Measurements from ENCODE around the gene KIF21B. TPM values are rescaled to one million over a fixed set of nuclear protein-coding genes. Genes with fewer than 3 reads are reported as not detected.

Gene KIF21B
- total RNA-seq, 6 experiments from 2014 or later, result 0.75 to 4.4 (median 1.4) TPM

DNA sequence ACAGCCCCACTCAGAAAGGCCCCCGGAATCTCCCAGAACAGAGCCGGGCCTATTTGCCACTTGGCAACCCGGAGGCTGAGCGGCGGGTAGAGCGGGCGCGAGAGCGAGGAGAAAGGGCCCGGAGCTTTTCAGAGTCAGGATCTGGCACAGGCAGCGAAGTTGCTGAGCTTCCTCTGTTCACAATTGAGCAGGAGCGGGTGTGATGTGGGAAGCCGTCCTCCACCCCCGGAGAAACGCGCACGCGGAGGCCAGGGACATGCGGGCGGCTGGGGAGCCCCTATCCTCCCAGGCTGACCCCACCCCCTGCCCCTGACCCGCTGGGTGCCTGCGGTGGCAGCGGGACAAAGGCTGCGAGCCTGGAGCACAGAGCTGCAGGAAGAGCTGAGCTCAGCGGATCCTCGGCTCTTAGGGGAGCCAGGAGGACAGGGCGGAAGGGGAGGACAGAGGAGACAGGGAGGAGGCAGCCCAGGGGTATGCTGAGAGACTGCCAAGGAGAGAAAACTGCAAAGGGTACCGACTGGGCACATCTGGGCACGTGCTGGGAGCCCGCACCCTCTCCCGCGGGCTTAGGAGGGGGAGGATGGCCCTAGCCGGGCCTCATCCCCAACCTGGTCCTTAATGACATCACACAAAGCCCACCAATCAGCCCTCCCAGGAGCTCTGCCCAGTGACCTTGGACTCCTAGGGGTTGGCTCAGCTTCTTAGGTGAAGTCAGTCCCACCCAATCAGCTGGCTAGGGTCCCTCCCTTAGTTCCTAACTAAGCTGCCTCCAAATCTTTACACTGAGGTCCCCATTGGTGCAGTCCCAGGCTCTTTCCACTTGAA is 9.3 kb downstream of the KIF21B start:
- H3K9me3 ChIP-seq, result no peaks in the 10 kb centered on the region
- ATAC-seq, result peak; percentile 20 to 45 (median 36)
- 53% methylated on average over 5 of the region's 33 CpGs for WGBS (ENCODE audit: insufficient coverage, low coverage, low lambda C conversion rate, missing lambda C conversion rate)
- no peak overlapping the region for H3K27ac ChIP-seq
- H3K27me3 ChIP-seq, result no peaks in the 10 kb centered on the region
- intact Hi-C loops (cut with DNase I), result no loop called here
- TF ChIP-seq, protein P1, sequence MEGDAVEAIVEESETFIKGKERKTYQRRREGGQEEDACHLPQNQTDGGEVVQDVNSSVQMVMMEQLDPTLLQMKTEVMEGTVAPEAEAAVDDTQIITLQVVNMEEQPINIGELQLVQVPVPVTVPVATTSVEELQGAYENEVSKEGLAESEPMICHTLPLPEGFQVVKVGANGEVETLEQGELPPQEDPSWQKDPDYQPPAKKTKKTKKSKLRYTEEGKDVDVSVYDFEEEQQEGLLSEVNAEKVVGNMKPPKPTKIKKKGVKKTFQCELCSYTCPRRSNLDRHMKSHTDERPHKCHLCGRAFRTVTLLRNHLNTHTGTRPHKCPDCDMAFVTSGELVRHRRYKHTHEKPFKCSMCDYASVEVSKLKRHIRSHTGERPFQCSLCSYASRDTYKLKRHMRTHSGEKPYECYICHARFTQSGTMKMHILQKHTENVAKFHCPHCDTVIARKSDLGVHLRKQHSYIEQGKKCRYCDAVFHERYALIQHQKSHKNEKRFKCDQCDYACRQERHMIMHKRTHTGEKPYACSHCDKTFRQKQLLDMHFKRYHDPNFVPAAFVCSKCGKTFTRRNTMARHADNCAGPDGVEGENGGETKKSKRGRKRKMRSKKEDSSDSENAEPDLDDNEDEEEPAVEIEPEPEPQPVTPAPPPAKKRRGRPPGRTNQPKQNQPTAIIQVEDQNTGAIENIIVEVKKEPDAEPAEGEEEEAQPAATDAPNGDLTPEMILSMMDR (IDR thresholded peaks at IDR 0.05), result no peak
- TF ChIP-seq POLR2A (IDR thresholded peaks at IDR 0.05), result no peak
- DNase-seq, result no peak
- H3K4me1 ChIP-seq, result peaks cover 0 to 9% (median 0%) of the 10 kb centered on the region in 4 donors
- no peak overlapping the region for H3K4me3 ChIP-seq
- no peaks in the 10 kb centered on the region for H3K36me3 ChIP-seq

DNA sequence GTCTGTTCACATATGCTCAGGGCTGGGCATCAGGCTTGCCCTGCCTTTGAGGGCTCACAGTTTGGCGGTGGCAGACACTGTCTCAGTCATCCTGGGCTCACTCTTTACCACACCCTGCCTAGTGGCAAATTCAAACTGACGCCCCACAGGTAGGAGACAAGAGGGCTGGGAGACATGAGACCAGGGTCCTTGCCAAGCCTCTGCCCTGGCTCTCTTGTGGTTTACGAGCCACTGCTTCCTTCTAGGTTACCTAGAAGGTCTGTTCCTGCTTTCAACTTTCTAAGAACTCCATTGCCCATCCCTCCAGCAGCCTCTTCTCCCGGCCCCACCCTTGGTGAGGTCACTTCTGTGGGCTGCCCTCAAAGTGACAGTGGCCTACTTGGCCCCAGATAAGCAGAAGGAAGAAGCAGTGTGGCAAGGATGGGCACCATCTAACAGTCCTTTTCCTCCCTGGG is 10.5 kb downstream of the KIF21B start:
- Histone ChIP-seq H3K4me1 (peaks cover 0 to 5% (median 0%) of the 10 kb centered on the region in 4 donors), H3K36me3 (no peaks in the 10 kb centered on the region), H3K27ac (no peak overlapping the region), H3K27me3 (no peaks in the 10 kb centered on the region), H3K4me3 (no peak overlapping the region), H3K9me3 (no peaks in the 10 kb centered on the region)
- no peak for DNase-seq
- TF ChIP-seq POLR2A (IDR thresholded peaks at IDR 0.05), result no peak
- TF ChIP-seq, protein P1 (IDR thresholded peaks at IDR 0.05), result no peak
- intact Hi-C loops (cut with DNase I), result no loop called here
- ATAC-seq, result peak in 2 of 4 donors; percentile 18 to 26
- 33% methylated on average over 3 of the region's 4 CpGs for WGBS (ENCODE audit: insufficient coverage, low coverage, low lambda C conversion rate, missing lambda C conversion rate)

DNA sequence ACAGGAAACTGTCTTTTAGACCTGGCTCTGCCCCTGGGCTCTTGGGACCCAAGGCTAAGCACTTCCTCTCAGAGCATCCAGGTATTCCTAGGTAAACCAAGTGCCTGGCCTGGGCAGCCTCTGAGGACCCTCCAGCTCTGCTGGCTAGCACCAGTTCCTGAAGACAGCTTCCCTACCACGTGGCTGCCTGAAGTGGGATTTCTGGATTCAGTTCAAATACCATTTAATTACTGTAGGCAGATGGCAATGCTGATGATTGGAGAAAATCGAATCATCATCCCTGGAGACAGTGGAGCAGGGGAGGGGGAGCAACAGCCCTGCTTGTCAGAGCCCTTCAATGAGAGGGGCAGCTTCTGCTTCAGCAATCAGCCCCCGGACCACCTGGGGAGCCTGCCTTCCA is 11.9 kb downstream of the KIF21B start:
- Histone ChIP-seq H3K4me1 (peaks cover 0 to 5% (median 0%) of the 10 kb centered on the region in 4 donors), H3K36me3 (no peaks in the 10 kb centered on the region), H3K9me3 (no peaks in the 10 kb centered on the region), H3K4me3 (no peak overlapping the region), H3K27ac (no peak overlapping the region), H3K27me3 (no peaks in the 10 kb centered on the region)
- 71% methylated on average over 1 of the region's 3 CpGs for WGBS (ENCODE audit: insufficient coverage, low coverage, low lambda C conversion rate, missing lambda C conversion rate)
- intact Hi-C loops (cut with DNase I), result no loop called here
- DNase-seq (no peak), ATAC-seq (no peak)
- TF ChIP-seq, protein P1 (IDR thresholded peaks at IDR 0.05), result no peak
- TF ChIP-seq POLR2A (IDR thresholded peaks at IDR 0.05), result no peak

DNA sequence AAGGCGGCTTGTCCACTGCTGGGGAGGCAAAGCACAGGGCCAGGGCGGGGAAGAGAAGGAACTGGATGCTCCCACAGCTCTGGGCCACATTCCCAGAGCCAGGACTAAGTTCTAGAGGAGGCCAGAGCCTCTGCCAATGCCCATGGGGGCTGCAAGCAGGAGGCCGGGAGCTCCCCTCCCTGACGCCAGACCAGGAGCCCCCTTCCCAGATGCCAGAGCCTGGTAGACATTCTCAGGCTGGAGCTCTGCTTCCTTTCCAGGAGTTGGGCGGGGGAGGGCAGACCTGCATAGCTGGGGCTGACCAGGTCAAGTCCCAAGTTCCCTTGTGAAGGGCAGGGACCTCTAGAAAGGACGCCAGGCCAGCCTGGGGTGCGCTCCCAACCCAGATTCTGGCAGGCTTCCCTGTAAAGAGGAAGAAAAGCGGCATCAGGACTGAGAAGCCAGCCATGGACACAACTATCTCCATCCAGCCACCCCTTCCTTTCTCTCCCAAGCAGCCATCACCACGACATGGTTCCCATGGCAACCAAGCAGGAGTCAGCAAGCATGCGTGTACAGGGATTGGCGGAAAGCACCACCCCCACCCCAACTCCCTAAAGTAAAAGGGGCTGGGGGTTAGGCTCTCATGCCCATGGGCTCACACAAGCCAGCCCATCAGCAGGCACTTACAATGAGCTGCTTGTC is 13.4 kb downstream of the KIF21B start:
- H3K27ac ChIP-seq, result no peak overlapping the region
- H3K9me3 ChIP-seq, result no peaks in the 10 kb centered on the region
- ATAC-seq, result no peak
- no peaks in the 10 kb centered on the region for H3K36me3 ChIP-seq
- intact Hi-C loops (cut with DNase I), result no loop called here
- no CpG with 5 or more reads among the region's 11 CpGs for WGBS (ENCODE audit: insufficient coverage, low coverage, low lambda C conversion rate, missing lambda C conversion rate)
- no peak for DNase-seq
- no peak overlapping the region for H3K4me3 ChIP-seq
- H3K4me1 ChIP-seq, result no peaks in the 10 kb centered on the region
- no peaks in the 10 kb centered on the region for H3K27me3 ChIP-seq
- no peak for TF ChIP-seq POLR2A (IDR thresholded peaks at IDR 0.05)
- TF ChIP-seq, protein P1 (IDR thresholded peaks at IDR 0.05), result no peak

Data from right lobe of liver (tissue), 6 donors.